ENCODE measurements around the gene AGRN.

AGRN gene

DNA sequence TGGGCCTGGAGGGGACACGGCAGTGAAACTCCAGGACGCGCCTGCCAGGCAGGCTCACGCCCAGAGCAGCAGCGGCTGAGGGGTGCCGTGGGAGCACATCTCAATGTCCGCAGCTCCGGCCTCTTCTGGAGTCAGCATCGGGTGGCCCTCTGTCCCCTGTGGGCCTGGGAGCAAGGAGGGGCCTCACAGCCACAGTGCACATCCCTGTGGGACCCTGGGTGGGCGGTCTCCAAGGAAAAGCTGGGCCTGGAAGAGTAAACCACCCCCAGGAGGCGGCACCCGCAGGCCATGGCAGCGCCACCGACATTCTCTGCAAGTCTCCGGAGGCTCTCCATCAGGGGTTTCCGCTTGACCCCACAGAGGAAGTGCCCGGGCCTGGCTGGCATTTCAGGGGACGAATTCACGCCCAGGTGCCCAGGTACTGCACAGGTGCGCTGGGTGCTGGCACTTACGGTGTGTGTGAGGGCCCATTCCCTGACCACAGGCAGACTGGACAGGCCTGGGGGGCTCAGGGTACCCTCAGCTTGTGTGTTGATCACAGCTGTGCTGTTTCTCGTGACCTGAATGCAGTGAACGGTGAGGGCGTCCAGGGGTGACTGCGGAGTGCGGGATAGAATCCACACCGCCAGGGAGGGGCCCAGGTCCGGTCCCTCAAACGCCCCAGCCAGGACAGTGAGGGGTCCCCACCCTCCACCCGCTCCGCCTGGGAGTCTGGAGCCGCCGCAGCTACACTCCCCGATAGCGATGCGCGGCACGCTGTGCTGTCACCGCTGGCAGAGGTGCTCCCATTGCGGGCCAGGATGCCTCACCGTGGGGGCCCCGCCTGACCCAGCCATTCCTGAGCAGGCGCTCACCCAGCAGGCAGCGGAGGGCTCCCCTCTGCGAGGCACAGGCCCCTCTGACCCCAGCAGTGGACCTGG lies 70.8 kb downstream of the AGRN start:
- no peak for ATAC-seq
- TF ChIP-seq ISL1 (CRISPR knock-in tag; IDR thresholded peaks at IDR 0.05) (no peak), ZFP3 (CRISPR knock-in tag; IDR thresholded peaks at IDR 0.05) (no peak), OSR1 (CRISPR knock-in tag; IDR thresholded peaks at IDR 0.05) (no peak), GLIS3 (CRISPR knock-in tag; IDR thresholded peaks at IDR 0.05) (no peak), RARB (CRISPR knock-in tag; IDR thresholded peaks at IDR 0.05) (no peak), TCF4 (CRISPR knock-in tag; IDR thresholded peaks at IDR 0.05; ENCODE audit: borderline replicate concordance) (no peak), ZNF565 (CRISPR knock-in tag; conservative IDR thresholded peaks at IDR 0.05; ENCODE audit: low read depth) (no peak), BACH2 (CRISPR knock-in tag; IDR thresholded peaks at IDR 0.05; ENCODE audit: borderline replicate concordance) (no peak)
- TF ChIP-seq, protein P1, sequence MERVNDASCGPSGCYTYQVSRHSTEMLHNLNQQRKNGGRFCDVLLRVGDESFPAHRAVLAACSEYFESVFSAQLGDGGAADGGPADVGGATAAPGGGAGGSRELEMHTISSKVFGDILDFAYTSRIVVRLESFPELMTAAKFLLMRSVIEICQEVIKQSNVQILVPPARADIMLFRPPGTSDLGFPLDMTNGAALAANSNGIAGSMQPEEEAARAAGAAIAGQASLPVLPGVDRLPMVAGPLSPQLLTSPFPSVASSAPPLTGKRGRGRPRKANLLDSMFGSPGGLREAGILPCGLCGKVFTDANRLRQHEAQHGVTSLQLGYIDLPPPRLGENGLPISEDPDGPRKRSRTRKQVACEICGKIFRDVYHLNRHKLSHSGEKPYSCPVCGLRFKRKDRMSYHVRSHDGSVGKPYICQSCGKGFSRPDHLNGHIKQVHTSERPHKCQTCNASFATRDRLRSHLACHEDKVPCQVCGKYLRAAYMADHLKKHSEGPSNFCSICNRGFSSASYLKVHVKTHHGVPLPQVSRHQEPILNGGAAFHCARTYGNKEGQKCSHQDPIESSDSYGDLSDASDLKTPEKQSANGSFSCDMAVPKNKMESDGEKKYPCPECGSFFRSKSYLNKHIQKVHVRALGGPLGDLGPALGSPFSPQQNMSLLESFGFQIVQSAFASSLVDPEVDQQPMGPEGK (CRISPR knock-in tag; IDR thresholded peaks at IDR 0.05; ENCODE audit: borderline replicate concordance), result no peak
- TF ChIP-seq, protein P2, sequence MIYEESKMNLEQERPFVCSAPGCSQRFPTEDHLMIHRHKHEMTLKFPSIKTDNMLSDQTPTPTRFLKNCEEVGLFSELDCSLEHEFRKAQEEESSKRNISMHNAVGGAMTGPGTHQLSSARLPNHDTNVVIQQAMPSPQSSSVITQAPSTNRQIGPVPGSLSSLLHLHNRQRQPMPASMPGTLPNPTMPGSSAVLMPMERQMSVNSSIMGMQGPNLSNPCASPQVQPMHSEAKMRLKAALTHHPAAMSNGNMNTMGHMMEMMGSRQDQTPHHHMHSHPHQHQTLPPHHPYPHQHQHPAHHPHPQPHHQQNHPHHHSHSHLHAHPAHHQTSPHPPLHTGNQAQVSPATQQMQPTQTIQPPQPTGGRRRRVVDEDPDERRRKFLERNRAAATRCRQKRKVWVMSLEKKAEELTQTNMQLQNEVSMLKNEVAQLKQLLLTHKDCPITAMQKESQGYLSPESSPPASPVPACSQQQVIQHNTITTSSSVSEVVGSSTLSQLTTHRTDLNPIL (CRISPR knock-in tag; IDR thresholded peaks at IDR 0.05; ENCODE audit: low read depth), result no peak

DNA sequence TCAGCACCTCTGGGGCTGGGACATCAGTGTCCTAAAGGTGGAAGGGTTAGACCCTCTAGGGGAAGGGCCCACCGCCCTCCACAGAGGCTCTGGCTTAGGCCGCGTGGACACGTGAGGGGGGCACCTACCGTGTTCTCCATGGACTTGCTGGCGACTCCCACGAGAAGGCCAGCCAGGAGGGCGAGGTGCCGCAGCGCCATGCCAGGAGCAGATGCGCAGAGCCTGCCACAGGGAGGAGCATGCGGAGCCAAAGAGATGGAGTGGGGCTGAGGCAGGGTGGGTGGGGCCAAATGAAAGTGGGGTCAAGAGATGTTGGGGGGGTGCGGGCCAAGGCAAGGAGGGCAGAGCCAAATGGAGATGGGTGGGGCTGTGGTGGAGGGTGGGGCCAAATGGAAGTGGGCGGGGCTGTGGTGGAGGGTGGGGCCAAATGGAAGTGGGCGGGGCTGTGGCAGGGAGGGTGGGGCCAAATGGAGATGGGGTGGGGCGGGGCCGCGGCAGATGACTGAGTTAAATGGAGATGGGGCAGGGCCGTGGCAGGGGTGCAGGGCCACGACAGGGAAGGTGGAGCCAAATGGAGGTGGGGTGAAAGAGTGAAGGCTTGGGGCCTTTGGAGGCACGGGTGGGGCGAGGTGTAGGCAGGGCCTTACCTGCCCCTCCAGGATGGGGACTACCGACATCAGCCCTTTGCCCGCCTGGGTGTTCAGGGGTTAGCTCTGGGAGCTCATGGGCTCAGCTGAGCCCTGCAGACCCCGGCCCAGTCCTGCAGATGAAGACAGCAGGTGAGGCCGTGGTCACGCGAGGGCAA lies 71.6 kb downstream of the AGRN start:
- ATAC-seq, result peak; percentile 13; the same call in 1 of the 3 replicates
- no peak for TF ChIP-seq ZNF8 (CRISPR knock-in tag; IDR thresholded peaks at IDR 0.05)
- TF ChIP-seq, protein P1 (CRISPR knock-in tag; IDR thresholded peaks at IDR 0.05; ENCODE audit: borderline replicate concordance), result no peak
- no peak for TF ChIP-seq SNAI2 (CRISPR knock-in tag; IDR thresholded peaks at IDR 0.05)
- TF ChIP-seq, protein P3, sequence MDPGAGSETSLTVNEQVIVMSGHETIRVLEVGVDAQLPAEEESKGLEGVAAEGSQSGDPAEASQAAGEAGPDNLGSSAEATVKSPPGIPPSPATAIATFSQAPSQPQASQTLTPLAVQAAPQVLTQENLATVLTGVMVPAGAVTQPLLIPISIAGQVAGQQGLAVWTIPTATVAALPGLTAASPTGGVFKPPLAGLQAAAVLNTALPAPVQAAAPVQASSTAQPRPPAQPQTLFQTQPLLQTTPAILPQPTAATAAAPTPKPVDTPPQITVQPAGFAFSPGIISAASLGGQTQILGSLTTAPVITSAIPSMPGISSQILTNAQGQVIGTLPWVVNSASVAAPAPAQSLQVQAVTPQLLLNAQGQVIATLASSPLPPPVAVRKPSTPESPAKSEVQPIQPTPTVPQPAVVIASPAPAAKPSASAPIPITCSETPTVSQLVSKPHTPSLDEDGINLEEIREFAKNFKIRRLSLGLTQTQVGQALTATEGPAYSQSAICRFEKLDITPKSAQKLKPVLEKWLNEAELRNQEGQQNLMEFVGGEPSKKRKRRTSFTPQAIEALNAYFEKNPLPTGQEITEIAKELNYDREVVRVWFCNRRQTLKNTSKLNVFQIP (CRISPR knock-in tag; IDR thresholded peaks at IDR 0.05; ENCODE audit: borderline replicate concordance, low read depth), result no peak
- TF ChIP-seq ZFP3 (CRISPR knock-in tag; IDR thresholded peaks at IDR 0.05), result no peak
- TF ChIP-seq, protein P2 (CRISPR knock-in tag; IDR thresholded peaks at IDR 0.05; ENCODE audit: low read depth), result no peak
- TF ChIP-seq ZNF565 (CRISPR knock-in tag; conservative IDR thresholded peaks at IDR 0.05; ENCODE audit: low read depth), result no peak
- TF ChIP-seq, protein P4, sequence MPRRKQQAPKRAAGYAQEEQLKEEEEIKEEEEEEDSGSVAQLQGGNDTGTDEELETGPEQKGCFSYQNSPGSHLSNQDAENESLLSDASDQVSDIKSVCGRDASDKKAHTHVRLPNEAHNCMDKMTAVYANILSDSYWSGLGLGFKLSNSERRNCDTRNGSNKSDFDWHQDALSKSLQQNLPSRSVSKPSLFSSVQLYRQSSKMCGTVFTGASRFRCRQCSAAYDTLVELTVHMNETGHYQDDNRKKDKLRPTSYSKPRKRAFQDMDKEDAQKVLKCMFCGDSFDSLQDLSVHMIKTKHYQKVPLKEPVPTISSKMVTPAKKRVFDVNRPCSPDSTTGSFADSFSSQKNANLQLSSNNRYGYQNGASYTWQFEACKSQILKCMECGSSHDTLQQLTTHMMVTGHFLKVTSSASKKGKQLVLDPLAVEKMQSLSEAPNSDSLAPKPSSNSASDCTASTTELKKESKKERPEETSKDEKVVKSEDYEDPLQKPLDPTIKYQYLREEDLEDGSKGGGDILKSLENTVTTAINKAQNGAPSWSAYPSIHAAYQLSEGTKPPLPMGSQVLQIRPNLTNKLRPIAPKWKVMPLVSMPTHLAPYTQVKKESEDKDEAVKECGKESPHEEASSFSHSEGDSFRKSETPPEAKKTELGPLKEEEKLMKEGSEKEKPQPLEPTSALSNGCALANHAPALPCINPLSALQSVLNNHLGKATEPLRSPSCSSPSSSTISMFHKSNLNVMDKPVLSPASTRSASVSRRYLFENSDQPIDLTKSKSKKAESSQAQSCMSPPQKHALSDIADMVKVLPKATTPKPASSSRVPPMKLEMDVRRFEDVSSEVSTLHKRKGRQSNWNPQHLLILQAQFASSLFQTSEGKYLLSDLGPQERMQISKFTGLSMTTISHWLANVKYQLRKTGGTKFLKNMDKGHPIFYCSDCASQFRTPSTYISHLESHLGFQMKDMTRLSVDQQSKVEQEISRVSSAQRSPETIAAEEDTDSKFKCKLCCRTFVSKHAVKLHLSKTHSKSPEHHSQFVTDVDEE (CRISPR knock-in tag; IDR thresholded peaks at IDR 0.05), result no peak
- TF ChIP-seq ARNTL (CRISPR knock-in tag; IDR thresholded peaks at IDR 0.05; ENCODE audit: borderline replicate concordance, low read depth), result no peak
- TF ChIP-seq ZC3H10 (CRISPR knock-in tag; IDR thresholded peaks at IDR 0.05), result no peak
- no peak for TF ChIP-seq ZNF70 (CRISPR knock-in tag; IDR thresholded peaks at IDR 0.05)

All from SK-N-SH treated with all-trans-retinoic acid at 6 μM for 48 hours (cell line).